NOMO-1 treated with dmso at 0.1 percent for 144 hours (cell line): ENCODE measurements around the gene RAD51B.
"Not testable (repeated sequence)": the region's sequence is repeated elsewhere in the genome, so short reads cannot be mapped to it uniquely, and the experiment has no call there.

Source experiments
- DNase-seq: peaks from one replicate; lab custom pipeline; 2025; ENCODE audit not compliant: unreplicated experiment; lab: John Stamatoyannopoulos, UW

The RAD51B gene

DNA sequence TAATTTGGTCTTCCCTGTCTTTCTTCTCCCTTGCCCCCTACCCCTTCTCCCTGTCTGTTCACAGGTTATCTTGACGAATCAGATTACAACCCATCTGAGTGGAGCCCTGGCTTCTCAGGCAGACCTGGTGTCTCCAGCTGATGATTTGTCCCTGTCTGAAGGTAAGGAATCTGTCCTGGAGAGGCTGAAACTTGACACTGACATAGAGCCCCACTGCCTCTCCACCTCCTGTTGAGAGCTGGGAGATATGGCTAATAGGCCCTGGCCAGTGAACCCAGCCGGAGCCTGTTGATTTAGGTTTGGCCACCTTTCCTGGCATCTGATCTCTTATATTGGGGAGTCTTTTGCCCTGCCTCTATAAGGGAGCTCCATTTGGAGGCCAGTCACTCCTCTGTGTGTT lies 472.2 kb downstream of the RAD51B start:
- DNase-seq: no peak

DNA sequence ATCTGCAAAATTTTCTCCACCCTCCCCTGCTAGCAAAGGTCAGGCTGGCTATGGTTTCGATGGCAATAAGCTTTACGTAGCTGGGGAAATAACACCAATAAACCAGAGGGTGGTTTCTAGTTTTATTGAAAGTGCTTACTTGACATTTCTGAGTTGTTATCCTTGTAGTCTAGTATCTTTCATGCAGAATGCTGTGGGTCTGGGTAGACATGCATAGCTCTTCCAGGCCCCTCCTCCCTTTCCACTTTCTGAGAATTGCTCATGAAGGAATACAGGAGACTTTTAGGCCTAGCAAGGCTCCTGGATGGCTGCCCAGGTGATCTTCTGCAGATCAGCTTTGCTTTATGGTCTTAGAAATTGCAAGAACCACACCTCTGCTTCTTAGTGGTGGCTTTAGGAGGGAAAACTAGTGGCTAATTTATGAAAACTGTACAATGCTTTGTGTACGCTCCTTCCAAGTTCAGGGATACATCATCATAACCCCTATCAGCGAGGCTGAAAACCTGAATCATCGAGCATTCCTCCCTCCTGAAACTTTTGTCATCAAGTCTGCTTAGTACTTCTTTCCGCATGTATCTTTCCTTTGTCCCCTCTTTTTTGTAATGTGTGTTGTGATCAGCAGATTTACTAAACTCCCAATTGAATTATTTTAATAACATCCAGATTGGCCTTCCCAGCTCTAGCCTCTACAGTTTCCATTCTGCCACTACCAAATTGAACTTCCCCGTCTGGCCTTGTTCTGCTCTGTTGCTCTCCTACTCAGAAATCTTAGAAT lies 473.0 kb downstream of the RAD51B start:
- no peak for DNase-seq

DNA sequence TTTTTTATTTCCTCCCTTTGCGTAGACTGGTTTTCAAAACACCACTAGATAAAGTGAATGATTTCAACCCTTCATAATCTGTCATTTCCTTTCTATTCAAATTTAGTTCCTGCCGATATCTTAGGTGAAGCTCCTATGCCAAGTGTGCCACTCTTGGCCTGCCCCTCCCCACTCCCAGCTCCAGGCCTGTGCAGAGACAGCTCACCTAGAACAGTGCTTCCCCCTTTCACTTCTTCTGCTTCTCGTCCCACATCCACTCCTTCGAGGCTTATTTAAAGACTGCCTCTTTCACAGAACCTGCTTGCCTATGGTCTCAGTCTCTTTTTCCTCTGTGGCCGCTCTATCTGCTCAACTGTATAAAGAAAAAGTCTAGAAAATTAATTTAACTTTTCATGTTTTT lies 473.8 kb downstream of the RAD51B start:
- no peak for DNase-seq

DNA sequence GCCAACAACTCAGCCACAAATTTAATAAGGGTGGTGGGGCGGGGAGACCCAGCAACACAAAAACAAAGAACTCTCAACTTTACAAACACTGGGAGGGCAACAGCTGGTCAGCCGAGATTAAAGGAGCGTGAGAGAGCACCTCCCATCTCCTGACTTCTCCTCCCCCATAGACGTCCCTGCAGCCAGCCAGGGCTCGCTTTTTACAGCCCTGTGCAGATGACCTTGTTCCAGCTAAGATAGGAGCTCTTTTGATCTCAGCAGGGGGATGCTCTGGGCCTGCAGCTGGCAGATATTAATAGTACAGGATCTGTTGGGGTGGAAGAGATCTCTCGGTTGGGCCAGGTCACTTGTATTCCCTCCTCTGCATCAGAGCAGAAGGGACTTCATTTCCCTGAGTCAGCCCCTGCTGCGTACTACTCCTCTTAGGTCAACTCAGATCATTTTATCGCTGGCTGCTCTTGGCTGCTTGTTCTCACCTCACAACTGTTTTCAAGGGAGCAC lies 475.8 kb downstream of the RAD51B start:
- DNase-seq: no peak

DNA sequence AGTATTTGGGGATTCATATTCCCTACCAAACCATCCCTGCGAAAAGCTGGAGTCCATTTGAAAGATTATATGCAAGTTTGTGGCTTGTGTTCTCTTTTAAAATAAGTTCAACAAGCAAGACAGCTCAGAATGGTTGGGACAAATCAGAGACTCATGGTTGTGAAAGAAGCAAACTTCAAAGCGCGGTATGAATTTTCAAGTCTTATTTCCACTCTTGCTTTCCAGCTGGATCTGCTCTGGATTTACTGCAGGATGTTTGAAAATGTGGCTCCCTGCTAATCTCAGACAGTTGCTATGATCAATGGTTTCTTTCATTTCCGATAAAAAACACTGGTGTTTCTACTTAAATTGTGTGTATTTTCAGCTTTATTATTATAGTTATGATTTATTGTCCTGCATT lies 477.5 kb downstream of the RAD51B start:
- DNase-seq: no peak

DNA sequence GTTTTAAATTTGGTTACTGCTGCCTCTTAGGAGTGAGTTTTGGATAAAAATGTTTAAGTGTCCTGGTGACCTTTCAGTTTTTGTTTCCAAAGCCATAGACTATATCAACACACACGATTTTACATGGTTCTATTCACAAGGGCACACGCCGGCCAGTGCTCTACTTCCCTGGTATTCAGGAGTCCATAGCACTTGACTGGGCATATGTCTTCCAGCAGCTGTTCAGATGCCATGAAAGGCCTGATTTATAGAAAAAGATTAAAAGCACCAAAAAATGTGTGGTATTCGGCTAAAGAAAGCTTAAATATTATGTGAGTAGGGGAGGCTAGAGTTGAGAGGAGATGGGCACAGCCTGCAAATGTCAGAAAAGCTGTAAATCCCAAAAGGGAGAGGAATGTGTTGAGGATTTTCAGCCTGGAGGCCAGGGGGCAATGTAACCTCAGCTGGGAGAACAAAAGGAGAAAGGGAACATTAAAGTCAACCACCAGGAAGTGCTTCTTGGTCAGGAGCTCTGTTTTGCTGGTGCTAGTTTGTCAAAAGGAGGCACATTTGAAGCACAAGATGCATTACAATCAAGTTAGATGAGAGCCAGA lies 478.4 kb downstream of the RAD51B start:
- DNase-seq: no peak

DNA sequence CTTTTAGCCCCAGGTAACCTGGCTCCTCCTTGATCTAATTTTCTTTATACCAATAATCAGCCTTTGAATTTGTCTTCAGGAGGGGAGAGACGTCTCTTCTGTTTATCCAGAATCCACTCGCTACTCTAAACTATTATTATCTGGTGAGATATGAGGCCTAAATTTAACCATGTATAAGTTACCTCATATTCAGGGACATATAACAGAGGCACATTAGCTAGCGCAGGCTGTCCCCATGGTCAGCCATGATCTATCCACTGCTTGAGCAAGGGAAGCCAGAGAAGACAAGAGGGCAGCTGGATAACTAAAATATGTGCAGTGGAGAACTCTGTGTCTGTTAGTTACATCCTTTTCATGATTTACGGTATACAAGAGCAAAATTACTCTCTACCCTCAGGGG lies 481.0 kb downstream of the RAD51B start:
- no peak for DNase-seq

DNA sequence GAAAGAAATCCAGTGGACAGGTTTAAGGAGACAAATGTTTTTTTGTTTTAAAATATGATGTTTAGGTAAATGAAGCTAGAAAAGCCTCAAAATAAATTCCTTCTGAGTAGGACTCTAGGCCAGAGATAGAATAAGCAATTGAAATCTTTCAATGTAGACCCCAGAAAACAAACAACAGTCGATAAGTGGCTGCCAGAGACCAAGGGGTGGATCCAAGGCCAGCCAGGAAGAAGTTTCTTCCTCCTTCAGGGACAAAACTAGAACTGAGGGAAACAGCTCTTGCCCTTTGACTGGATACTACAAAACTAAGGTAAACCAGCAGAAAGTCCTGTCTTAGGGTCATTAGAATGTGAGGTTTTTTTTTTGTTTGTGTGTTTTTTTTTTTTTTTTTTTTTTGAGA lies 481.6 kb downstream of the RAD51B start:
- DNase-seq: no peak

DNA sequence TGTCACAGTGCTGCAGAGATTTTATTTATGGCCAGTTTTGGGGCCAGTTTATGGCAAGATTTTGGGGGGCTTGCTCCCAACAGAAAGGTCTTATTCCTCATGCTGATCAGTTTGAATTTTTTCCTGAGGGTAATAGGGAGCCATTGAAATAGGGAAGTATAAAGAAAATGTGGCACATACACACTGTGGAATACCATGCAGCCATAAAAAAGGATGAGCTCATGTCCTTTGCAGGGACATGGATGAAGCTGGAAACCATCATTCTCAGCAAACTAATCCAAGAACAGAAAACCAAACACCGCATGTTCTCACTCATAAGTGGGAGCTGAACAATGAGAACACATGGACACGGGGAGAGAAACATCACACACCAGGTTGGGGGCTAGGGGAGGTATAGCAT lies 483.4 kb downstream of the RAD51B start:
- not testable (repeated sequence) for DNase-seq

DNA sequence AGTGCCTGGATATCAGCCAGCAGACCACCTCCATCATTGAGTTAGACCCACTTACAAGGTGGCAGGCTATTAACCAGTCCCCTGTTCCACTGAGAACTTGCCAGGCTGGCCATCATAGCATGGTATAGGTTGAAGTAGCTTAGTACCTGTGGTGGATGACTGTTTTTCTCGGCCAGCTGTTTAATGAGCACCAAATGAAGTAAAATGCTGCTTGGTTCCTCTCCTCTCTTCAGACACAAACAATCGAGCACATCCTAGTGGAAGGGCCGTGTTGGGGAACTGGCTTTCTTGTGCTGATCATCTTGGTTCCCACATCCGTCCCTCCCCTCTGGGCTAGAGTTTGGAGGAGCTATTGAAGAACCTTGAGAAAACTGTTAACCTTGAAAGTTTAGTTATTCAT lies 486.2 kb downstream of the RAD51B start:
- no peak for DNase-seq

DNA sequence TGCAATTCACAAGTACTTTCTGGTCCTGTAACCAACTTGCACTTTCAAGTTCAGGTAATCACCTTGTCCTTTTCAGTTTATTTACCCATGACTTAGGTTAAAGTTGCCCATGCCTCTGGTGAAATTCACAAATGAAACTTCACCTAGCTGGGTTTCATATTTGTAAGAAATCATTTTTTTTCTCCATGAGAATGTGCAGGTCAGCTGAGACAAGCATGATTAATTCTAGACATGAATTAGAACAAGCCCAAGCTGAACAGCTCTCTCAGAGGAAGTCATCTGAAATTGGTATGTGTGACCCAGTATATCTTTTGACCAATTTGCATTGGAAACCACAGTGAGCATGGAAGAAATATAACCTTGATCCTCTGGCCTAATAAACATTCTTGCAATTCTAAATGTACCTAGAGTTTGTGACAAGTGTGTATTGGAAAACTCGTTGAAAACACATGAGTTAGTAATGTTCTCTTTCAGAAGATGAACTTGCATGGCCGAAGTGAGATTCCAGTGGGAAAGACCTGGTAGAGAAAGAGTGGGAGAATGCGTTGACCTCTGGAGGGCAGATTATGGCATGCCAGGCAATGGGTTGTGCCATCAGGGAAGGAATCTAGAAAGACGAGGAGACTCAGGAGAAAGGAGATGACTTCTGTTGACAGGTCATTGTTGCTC lies 486.8 kb downstream of the RAD51B start:
- DNase-seq: no peak

DNA sequence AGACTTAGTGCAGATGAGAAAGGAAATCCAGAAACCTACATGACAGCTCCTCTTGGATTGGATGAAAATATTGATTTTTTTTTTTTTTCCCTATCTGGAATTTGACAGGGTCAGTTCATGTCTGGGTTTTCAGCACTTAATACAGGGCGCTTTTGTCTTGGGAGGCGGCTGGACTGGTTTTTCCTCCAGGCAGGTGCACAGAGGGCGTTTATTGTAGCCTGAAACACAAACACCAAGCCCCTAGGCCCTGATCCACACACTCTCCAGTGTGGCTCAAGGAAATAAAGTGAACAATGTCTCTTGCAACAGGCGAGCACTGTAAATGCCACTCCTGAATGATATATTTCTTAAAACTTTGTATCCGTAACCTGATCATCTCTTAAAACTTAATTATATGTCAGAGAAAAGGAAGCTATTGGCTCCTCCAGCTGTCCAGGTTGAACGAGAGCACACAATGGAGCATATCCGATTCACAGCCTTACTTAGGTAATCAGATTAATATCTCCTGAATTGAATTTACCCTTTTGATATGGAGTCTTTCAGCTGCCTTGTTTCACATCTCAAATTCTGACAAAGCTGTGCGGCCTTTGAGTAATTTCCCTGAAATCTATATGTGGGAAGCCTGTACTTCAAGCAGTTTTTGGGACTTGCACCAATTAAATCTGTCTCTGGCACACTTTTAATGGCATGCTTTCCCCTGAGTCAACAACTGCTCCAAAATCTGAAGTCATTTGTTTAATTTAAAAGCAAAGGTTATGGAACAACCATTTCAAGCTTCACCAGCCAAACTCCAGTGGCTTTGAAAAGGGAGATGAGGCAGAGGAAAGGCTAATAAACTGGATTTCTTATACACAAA lies 487.6 kb downstream of the RAD51B start:
- no peak for DNase-seq

DNA sequence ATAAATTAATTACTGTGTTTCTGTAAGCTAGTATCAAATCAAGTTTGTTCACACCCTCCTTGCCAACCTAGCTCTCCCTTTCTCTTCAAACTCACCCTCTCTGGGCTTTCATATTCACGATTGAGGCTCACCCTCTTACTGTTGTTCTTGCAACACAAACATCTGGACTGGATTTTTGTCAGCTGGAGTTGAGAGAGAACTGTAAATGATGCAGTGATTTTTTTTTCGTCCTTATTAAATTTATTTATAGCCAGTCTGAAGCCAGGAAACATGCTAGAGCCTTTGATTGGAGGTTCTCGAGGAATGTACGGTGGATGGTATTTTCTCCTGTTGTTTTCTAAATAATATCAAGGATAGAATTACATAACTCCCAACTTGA lies 488.2 kb downstream of the RAD51B start:
- no peak for DNase-seq

DNA sequence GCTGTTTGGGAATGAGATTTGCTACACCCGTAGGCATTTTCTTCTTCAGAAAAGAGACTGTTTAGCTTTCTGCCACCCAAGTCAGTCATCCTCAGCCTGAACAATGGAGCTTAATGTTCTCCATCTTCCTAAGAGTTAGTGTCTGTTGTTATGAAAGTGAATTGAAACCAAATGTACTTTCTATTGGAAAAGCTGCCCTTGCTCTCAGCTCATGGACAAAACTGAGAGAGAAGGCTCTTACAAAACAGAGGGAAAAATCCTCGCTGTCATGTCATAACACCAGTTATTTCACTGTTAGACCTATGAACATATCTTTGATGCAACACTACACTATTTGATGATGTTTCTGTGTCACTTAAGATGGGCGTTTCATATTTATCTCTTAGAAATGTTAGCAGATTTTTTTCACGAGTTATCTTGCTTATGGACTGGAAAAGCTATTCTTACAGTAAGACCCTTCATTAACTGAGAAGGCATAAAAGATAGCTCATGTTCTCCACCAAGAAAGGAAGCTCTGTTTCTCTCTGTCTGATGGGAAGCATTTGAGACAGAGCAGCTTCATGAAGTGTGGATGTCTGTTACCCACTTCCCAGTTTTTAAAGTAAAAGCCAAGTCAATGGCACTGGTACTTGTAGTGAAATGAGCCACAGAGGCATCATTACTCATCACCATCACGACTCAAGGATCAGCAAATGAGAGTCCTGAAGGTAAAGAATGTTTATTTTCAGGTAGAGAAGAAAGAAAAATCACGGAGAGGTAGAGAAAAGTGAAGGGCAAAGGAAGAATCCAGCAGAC lies 489.3 kb downstream of the RAD51B start:
- DNase-seq: no peak

DNA sequence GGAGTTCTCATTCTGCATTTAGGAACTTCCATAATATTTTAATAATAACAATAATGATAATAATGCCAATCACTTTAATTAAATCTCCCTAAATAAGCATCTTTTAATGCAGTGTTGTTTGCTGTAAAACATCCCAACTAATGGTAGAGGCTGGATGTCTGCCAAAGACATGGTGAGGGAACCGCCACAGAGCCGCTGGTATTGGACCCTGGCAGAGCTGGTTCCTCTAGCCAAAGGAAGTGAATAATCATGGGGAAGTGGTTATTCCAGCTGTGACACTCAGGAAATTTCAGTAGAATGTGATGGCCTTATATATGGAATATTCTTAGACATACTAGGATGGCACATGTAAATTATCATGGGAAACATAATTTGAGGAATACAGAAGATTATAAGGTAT lies 490.0 kb downstream of the RAD51B start:
- no peak for DNase-seq

DNA sequence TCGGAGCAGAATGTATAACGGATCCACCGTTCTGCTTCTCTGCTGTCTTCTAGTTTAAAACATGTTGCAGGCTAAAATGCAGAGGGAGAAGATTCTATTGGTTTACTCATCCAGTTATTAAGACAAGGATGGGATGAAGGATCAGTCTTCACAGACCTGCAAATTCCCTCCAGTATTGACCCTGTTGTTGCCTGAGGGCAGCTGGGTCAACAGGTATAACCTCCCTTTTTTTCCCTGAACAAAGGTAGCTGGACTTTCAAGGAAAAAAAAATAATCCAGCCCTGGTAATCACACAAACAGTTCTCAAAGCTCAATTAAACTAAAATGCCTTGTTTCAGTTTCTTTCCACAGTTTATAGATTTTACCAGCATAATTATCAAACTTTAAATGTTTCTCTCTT lies 492.7 kb downstream of the RAD51B start:
- DNase-seq: no peak

DNA sequence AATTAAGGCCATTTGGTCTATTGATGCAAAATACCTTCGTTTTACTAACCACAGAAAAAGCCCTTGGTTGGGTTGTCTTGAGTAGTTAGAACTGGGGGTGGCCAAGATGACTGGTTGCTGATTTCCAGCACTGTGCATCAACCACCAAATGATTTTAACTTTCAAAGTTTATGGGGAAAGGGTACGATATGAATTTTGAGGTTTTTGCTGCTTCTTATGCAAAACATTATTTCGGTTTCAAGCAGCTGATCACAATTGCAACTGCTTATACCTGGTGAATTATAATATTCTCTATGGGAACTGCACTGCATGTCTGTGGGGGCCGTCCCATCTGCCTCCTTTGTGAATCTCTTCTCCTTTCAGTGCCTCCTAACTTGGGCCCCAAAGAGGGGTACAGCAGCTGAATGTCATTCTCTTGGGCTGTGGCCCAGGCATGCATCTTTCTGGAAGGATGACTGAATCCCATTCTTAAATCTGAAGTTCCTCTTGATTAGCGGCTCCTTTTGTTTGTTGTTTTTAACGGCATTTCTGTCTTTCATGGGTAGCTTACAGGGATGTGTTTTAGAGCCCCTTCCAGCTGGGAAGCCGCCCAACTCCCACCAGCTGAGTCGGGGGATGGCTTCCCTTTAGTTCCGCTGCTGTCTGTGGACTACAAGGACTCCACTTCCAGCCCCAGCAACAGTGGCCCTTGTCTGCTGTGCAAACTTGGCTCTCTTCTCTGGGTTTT lies 493.5 kb downstream of the RAD51B start:
- no peak for DNase-seq

DNA sequence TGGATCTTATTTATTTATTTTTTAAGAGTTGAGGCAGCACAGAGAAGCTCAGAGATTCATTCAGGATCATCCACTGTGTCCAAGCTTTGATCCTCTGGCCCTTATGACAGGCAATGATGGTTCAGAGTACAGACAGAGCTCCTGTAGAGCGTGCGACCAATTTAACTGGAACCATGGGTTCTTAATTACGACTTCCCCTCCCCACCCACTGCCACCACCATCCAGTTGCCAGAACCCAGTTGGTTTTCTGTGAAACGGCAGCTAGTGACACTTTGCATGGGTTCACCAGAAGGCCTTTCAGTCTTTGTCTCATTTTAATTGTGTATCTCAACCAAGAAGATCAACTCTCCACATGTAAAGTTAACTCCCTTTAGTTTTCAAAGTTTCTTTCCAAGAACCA lies 495.1 kb downstream of the RAD51B start:
- DNase-seq: no peak

DNA sequence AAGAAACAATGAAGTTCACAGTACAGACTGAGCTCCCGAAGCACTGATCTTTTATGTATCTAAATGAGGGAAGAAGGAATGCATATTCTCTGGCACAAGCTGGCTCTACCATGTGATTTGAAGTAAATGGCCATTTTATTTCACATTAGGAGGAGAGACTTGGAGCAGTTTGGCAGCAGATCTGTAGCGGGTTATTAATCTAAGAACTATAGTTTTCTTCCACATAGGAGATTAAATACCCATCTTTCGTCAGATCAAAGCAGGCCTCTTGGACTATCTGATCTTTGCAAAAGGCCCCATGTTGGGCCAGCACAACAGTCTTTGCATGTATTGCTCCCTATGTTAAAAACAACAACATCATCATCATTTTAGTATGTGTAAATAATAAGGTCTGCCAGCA lies 495.5 kb downstream of the RAD51B start:
- no peak for DNase-seq
